ENCODE data around the gene CLEC20A. TPM values are rescaled to one million over a fixed set of nuclear protein-coding genes. Genes with fewer than 3 reads are reported as not detected.
A peak's percentile ranks its signal among the peaks of the same experiment; 100 is the strongest.

The CLEC20A gene
- total RNA-seq, 2 donors from 2014 or later, result 0.48 TPM; not detected in 1

- Histone ChIP-seq H3K27ac (no peak overlapping the region), H3K4me1 (peaks cover 0 to 10% of the 10 kb centered on the region in 2 donors), H3K27me3 (no peaks in the 10 kb centered on the region), H3K4me3 (no peak overlapping the region), H3K9me3 (no peaks in the 10 kb centered on the region), H3K36me3 (no peaks in the 10 kb centered on the region)
- TF ChIP-seq CTCF (IDR thresholded peaks at IDR 0.05), result peak; percentile 64 to 95
- peak; percentile 66 for DNase-seq (ENCODE audit: low spot score)
These were observed 5.1 kb upstream of the CLEC20A start for GRCh38 chr1:178501705-178502329.

- Histone ChIP-seq H3K9me3 (no peaks in the 10 kb centered on the region), H3K27ac (no peak overlapping the region), H3K27me3 (no peaks in the 10 kb centered on the region), H3K36me3 (no peaks in the 10 kb centered on the region), H3K4me3 (no peak overlapping the region), H3K4me1 (peaks cover 0 to 4% of the 10 kb centered on the region in 2 donors)
- DNase-seq (ENCODE audit: low spot score), result peak; percentile 26
- no peak for TF ChIP-seq CTCF (IDR thresholded peaks at IDR 0.05)
These were observed 4.3 kb upstream of the CLEC20A start for GRCh38 chr1:178500936-178501554.

GRCh38 chr1:178500091-178500770 is 3.5 kb upstream of the CLEC20A start:
- Histone ChIP-seq H3K4me1 (peaks cover 0 to 4% of the 10 kb centered on the region in 2 donors), H3K4me3 (no peak overlapping the region), H3K9me3 (no peaks in the 10 kb centered on the region), H3K27ac (no peak overlapping the region), H3K36me3 (no peaks in the 10 kb centered on the region), H3K27me3 (no peaks in the 10 kb centered on the region)
- TF ChIP-seq CTCF (IDR thresholded peaks at IDR 0.05), result peak in 1 of 2 donors; percentile 29
- peak; percentile 43 for DNase-seq (ENCODE audit: low spot score)

- H3K36me3 ChIP-seq, result no peaks in the 10 kb centered on the region
- no peak for TF ChIP-seq CTCF (IDR thresholded peaks at IDR 0.05)
- no peaks in the 10 kb centered on the region for H3K27me3 ChIP-seq
- no peak overlapping the region for H3K27ac ChIP-seq
- no peak overlapping the region for H3K4me3 ChIP-seq
- peaks cover 0 to 4% of the 10 kb centered on the region in 2 donors for H3K4me1 ChIP-seq
- DNase-seq (ENCODE audit: low spot score), result peak; percentile 54
- H3K9me3 ChIP-seq, result no peaks in the 10 kb centered on the region
These were observed 2.3 kb upstream of the CLEC20A start for GRCh38 chr1:178498896-178499675.

- Histone ChIP-seq H3K4me3 (no peak overlapping the region), H3K9me3 (no peaks in the 10 kb centered on the region), H3K27ac (no peak overlapping the region), H3K36me3 (no peaks in the 10 kb centered on the region), H3K27me3 (no peaks in the 10 kb centered on the region), H3K4me1 (peaks cover 0 to 4% of the 10 kb centered on the region in 2 donors)
- TF ChIP-seq CTCF (IDR thresholded peaks at IDR 0.05), result no peak
- DNase-seq (ENCODE audit: low spot score), result peak; percentile 26
These were observed 1.2 kb upstream of the CLEC20A start for GRCh38 chr1:178497903-178498478.

Measured in right atrium auricular region (tissue), 2 donors.